ENCODE results near the gene THTPA.

Gene THTPA

DNA sequence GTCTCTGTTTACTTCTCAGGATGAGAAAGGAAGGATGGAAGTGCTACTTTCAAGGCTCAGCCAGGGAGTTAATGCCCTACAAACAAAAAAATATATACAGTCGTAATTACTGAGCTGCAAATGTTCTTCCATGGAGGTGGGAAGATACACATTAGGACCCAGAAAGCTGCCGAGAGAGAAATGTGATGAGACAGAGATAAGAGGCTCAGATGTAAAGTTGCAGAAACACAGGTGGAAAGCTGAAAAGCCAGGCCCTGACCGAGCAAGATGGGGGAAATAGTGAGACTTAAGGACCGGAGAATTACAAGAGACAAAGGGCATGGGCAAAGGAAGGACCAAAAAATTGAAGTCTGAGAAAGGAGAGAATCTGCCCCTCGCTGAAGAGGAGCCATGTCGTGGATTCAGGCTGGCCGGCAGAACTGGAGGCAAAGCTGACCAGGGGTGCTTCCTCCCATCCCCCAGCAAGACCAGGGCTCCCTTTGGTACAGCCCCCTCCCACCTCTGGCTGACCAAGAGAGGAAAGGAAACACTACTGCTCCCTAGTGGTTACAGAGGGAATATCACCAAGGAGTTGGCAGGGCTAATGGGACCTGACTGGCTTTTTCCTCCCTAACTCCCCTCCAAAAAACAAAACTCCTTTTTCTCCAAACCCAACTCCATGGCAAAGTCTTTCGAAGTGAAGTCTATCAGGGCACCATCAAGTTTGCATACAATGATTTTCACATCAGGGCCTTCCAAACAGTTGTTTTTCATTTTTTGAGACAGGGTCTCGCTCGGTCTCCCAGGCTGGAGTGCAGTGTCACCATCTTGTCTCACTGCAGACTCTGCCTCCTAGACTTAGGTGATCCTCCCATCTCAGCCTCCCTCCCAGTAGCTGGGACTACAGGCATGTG lies 16.6 kb upstream of the THTPA start:
- TF ChIP-seq GATA1 (IDR thresholded peaks at IDR 0.05; ENCODE audit: low read depth, low read length): no peak
- DNase-seq: peak; percentile 39 to 64

DNA sequence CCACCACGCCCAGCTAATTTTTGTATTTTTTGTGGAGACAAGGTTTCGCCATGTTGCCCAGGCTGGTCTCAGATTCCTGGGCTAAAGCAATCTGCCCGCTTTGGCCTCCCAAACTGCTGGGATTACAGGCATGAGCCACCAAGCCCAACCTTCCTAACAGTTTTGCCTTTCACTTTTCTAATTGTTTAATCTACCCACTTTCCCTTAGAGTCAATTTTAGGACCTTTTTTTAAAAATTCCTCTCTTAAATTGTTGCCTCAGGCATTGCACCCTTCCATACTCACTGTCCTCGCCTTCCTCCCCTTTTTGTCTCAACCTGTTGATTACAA lies 16.0 kb upstream of the THTPA start:
- DNase-seq: no peak
- TF ChIP-seq POLR2A (IDR thresholded peaks at IDR 0.05; ENCODE audit: low read length) (no peak), GATA1 (IDR thresholded peaks at IDR 0.05; ENCODE audit: low read depth, low read length) (no peak)

GRCh38 chr14:23542261-23542660 lies 13.8 kb upstream of the THTPA start:
- TF ChIP-seq GATA1 (IDR thresholded peaks at IDR 0.05; ENCODE audit: low read depth, low read length) (no peak), POLR2A (IDR thresholded peaks at IDR 0.05; ENCODE audit: low read length) (no peak)
- DNase-seq: no peak

GRCh38 chr14:23543403-23543802 lies 12.7 kb upstream of the THTPA start:
- TF ChIP-seq POLR2A (IDR thresholded peaks at IDR 0.05; ENCODE audit: low read length): no peak
- TF ChIP-seq GATA1 (IDR thresholded peaks at IDR 0.05; ENCODE audit: low read depth, low read length): no peak
- no peak for DNase-seq

GRCh38 chr14:23544511-23545447 lies 11.3 kb upstream of the THTPA start:
- no peak for DNase-seq

DNA sequence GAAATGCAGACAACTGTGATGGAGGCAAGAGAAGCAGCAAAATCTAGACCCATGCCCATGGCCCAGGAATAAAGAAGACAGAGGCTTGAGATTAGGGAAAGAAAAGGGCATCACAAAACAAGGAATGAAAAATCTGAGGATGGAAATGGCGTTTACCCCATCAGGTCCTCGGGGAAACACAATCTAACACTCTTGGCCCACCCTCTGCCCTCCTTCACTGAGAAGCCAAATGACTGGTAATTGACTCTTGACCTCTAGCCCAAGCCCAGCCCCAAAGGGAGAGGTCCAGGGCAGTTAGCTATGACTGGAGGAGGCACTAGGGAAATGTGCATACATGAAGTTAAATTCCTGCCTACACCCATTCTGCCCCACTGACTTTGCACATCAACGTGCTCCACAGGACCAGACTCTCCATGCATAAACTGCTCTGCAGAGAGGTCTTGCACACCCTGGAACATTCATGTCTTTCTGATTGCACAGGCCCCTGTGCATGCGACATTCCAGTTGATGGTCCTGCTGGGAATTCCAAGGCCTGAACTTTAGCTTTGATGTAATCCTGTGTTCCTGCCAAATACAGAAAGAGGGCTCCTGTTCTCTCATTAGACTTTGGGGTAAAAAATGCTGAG lies 10.2 kb upstream of the THTPA start:
- DNase-seq: no peak
- TF ChIP-seq POLR2A (IDR thresholded peaks at IDR 0.05; ENCODE audit: low read length) (no peak), GATA1 (IDR thresholded peaks at IDR 0.05; ENCODE audit: low read depth, low read length) (no peak)

More at GRCh38 chr14:23544511-23545447, 11.3 kb upstream of the THTPA start:
- TF ChIP-seq POLR2A (IDR thresholded peaks at IDR 0.05; ENCODE audit: low read length) (no peak), GATA1 (IDR thresholded peaks at IDR 0.05; ENCODE audit: low read depth, low read length) (no peak)

DNA sequence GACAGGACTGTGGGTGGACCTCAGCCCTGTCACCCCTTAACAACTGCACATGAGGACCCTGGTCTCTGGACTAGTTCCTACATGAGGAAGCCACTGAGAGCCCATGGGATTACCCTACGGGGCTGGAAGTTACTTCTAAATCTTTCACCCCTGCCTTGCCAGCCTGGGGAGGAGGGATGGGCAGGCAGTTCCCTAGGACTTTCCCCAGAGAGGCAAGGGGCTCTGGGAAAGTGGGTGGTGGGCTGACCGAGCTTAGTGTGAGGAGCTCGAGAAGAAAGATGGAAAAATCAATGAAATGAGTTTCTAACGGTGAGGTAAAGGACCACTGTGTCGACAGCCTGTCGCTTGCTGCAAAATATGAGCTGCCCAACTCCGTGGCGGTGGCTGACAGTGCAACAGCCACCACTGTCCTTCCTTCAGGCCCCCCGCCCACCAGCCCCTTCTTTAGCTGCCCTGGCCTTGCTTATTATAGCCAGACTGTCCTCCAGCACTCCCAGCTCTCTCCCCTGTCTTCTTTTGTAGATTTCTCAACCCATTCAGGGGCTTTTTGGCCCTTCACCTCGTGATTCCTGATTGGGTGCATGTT lies 9.5 kb upstream of the THTPA start:
- no peak for TF ChIP-seq GATA1 (IDR thresholded peaks at IDR 0.05; ENCODE audit: low read depth, low read length)
- no peak for TF ChIP-seq POLR2A (IDR thresholded peaks at IDR 0.05; ENCODE audit: low read length)
- DNase-seq: no peak

DNA sequence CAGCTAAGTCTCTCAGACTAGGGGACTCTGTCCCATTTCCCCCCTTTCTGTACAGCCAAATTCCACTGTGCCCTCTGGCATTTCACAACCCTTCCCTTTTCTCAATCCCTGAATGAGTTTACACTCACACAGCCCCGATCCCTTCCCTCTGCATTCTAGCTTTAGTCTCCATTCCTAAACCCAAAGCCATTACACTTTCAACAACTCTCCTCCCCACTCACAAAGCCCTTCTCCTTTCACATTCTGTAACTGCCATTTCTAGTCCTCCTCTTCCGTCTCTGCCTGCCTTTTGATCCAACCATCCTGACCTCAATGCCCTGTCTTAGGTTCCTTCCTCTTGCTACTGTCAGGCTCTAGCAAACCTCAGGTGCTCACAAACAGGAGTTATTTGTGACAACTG lies 8.1 kb upstream of the THTPA start:
- TF ChIP-seq POLR2A (IDR thresholded peaks at IDR 0.05; ENCODE audit: low read length) (no peak), GATA1 (IDR thresholded peaks at IDR 0.05; ENCODE audit: low read depth, low read length) (no peak)
- no peak for DNase-seq

DNA sequence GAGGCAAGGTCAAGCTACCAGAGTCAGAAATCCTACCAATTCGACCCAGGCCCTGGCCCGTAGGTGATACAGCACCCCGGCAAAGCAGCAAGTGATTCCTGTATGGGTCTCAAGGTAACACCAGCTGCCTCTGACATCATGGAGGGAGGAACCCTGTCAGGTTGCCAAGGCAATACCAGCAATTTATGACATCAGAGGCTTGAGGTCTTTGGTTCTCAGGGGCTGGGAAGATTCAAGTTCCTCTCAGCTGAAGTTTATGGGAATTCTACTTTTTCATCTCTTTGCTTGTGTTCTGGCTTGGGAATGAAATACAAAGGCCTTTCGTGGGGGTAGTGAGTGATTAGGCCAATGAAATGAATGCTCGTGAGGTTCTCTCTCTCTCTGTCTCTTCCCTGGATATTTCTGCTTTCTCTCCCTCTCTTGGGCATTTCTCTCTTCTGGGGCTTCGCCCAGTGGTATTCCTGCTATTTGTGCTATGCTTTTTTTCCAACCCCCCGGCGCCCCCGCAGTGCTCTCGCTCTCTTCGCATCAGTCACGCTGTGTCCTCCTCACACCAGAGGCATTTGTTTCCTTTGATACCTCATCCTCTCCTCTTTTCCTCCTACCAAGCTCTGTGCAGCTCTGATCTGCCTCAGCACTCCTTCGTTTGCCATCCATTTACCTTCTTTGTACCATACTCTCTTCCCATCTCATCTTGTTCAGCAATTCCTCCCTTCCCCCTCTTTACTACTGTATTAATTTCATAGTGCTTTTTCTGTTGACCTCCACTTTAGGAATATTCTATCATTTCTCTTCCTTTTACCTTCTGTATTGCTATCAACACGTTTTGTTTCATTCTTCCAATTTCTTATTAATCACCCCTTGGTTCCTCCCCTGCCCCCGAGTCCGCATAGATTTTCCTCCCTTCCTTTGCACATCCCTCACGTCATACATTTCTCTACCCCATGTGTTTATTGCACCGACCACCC lies 7.4 kb upstream of the THTPA start:
- TF ChIP-seq POLR2A (IDR thresholded peaks at IDR 0.05; ENCODE audit: low read length) (no peak), GATA1 (IDR thresholded peaks at IDR 0.05; ENCODE audit: low read depth, low read length) (no peak)
- DNase-seq: peak; percentile 38 to 79

GRCh38 chr14:23550131-23550811 lies 5.8 kb upstream of the THTPA start:
- no peak for DNase-seq
- TF ChIP-seq GATA1 (IDR thresholded peaks at IDR 0.05; ENCODE audit: low read depth, low read length) (no peak), POLR2A (IDR thresholded peaks at IDR 0.05; ENCODE audit: low read length) (no peak)

DNA sequence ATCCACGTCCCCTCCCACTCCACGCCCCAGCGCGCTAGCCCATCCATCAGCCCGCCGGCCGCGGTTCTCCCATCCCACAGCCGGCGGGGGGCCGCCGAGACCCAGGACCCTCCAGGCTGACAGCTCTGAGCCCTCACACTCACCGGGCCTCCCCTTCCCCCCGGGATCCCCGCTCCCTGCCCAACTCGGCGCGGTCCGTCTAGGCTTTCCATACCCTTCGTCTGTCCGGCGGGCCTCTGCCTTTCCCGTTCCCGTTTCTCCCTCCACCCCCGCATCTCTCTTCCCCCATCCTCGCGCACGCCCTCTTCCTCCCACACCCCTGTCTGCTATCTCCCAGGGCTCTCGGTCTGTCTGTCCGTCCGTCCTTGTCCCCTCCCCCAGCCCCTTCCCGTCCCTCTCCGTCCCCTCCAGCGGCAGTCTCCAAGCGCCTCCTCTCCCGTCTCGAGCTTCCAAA lies 5.2 kb upstream of the THTPA start:
- peak in 1 of 2 experiments; percentile 35 for DNase-seq
- no peak for TF ChIP-seq GATA1 (IDR thresholded peaks at IDR 0.05; ENCODE audit: low read depth, low read length)
- no peak for TF ChIP-seq POLR2A (IDR thresholded peaks at IDR 0.05; ENCODE audit: low read length)

All from erythroblast (primary cell).